Vagina (tissue), 2 donors: Measurements from ENCODE around the gene TMCO6.

Experiments
- POLR2A ChIP-seq, 2 donors: fragments of 450-650 bp; IDR thresholded peaks; one replicate each; pipeline ENCODE4 v1.6.1; 2017; ENCODE audit warnings: antibody characterized with exemption in 2 of 2, mild to moderate bottlenecking in 2 of 2, moderate library complexity in 2 of 2
- POLR2AphosphoS5 ChIP-seq, 2 donors: sonication (generic); formaldehyde crosslinking; IDR thresholded peaks; one replicate each; pipeline ENCODE4 v1.9.0; 2017; ENCODE audit warnings: antibody characterized with exemption in 2 of 2, mild to moderate bottlenecking in 2 of 2, low read depth in 1 of 2; ENCODE audit not compliant: insufficient read depth in 1 of 2
- TF ChIP-seq, protein P1 (sequence below), 3 experiments: fragments of 450-650 bp in 2 of 3; fragments of 200-600 bp in 1 of 3; sonication (generic) in 1 of 3; IDR thresholded peaks; one replicate each; pipeline ENCODE4 v1.5.1; 2017 to 2019; ENCODE audit warnings: antibody characterized with exemption in 3 of 3, mild to moderate bottlenecking in 2 of 3, moderate library complexity in 2 of 3

GRCh38 chr5:140658870-140659269 lies 19.6 kb downstream of the TMCO6 start:
- TF ChIP-seq, protein P1, sequence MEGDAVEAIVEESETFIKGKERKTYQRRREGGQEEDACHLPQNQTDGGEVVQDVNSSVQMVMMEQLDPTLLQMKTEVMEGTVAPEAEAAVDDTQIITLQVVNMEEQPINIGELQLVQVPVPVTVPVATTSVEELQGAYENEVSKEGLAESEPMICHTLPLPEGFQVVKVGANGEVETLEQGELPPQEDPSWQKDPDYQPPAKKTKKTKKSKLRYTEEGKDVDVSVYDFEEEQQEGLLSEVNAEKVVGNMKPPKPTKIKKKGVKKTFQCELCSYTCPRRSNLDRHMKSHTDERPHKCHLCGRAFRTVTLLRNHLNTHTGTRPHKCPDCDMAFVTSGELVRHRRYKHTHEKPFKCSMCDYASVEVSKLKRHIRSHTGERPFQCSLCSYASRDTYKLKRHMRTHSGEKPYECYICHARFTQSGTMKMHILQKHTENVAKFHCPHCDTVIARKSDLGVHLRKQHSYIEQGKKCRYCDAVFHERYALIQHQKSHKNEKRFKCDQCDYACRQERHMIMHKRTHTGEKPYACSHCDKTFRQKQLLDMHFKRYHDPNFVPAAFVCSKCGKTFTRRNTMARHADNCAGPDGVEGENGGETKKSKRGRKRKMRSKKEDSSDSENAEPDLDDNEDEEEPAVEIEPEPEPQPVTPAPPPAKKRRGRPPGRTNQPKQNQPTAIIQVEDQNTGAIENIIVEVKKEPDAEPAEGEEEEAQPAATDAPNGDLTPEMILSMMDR (IDR thresholded peaks at IDR 0.05): no peak
- no peak for TF ChIP-seq POLR2AphosphoS5 (IDR thresholded peaks at IDR 0.05; ENCODE audit: insufficient read depth in 1 of 2, low read depth in 1 of 2)
- no peak for TF ChIP-seq POLR2A (IDR thresholded peaks at IDR 0.05)
